SK-N-MC (cell line): Measurements from ENCODE around the gene PVALEF.

Source experiments
- EZH2 ChIP-seq: fragments of 200-600 bp; sonication (generic); IDR thresholded peaks from one replicate; pipeline ENCODE4 v1.6.1; 2017; ENCODE audit warnings: antibody characterized with exemption
- FOXP2 ChIP-seq: optimal IDR thresholded peaks from 2 replicates; pipeline ENCODE3; 2011; ENCODE audit warnings: mild to moderate bottlenecking, moderate library complexity; ENCODE audit not compliant: insufficient read depth; ENCODE audit errors: extremely low read length, control extremely low read depth
- POLR2AphosphoS5 ChIP-seq: IDR thresholded peaks from 2 replicates; pipeline ENCODE4 v1.6.1; 2012; ENCODE audit warnings: mild to moderate bottlenecking, low read depth, low read length, borderline replicate concordance

DNA sequence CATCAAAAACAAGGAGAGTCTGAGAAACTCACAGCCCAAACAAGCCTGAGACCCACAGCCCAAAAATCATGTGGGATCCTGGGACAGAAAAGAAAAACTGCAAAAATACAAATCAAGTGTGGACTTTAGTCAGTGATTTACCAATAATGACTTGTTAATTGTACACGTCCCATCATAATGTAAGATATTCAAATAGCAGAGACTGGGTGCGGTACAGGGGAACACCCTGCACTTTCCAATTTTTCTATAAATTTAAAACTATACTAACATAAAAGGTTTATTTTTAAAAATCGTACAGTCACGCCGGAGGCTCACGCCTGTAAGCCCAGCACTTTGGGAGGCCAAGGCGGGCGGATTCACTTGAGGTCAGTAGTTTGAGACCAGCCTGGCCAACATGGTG, 48.7 kb downstream of the PVALEF start:
- TF ChIP-seq EZH2 (no peak), POLR2AphosphoS5 (no peak), FOXP2 (no peak)
